BJ (cell line): ENCODE measurements around the gene CELSR2. TPM values are rescaled to one million over a fixed set of nuclear protein-coding genes. Genes with fewer than 3 reads are reported as not detected.

ENCODE experiments used
- CTCF ChIA-PET: fragments of 350-600 bp; formaldehyde crosslinking; extraction: SDS; loops from one replicate; lab custom pipeline; 2021; ENCODE audit warnings: antibody characterized with exemption, inconsistent platforms; lab: Yijun Ruan, JAX
- POLR2A ChIA-PET: fragments of 300-600 bp; sonication (Branson Sonifier 250); formaldehyde crosslinking; extraction: SDS; loops from one replicate; lab custom pipeline; 2021; ENCODE audit warnings: antibody characterized with exemption; lab: Charles Lee
- DNase-seq: peaks from one replicate; pipeline ENCODE4 v3.0.0-alpha.2; 2011; ENCODE audit warnings: low read depth
- H3K27me3 ChIP-seq: 2 replicates; pipeline ENCODE4 v1.6.0; 2011; ENCODE audit warnings: low read length; ENCODE audit not compliant: control insufficient read depth, insufficient read depth
- H3K36me3 ChIP-seq: 2 replicates; pipeline ENCODE4 v1.5.1; 2011; ENCODE audit warnings: low read length; ENCODE audit not compliant: control insufficient read depth, insufficient read depth
- H3K4me3 ChIP-seq: 2 replicates; pipeline ENCODE4 v1.5.1; 2011; ENCODE audit warnings: low read depth, mild to moderate bottlenecking, control low read depth, low read length
- CTCF ChIP-seq: IDR thresholded peaks from 2 replicates; pipeline ENCODE4 v1.5.1; 2011; ENCODE audit warnings: low read depth, mild to moderate bottlenecking, control low read depth, inconsistent platforms, low read length, moderate library complexity; ENCODE audit not compliant: insufficient read depth
- polyA plus RNA-seq: library from polyadenylated mRNA; depleted of rRNA; stranded (reverse); fragments of >200 nt; gene quantifications from 2 replicates; pipeline ENCODE4 v1.2.3, GENCODE V29; 2011

CELSR2 gene
- polyA plus RNA-seq, 1 experiment: 0.98 TPM

- H3K4me3 ChIP-seq: no peak overlapping the region
- ChIA-PET POLR2A (interaction anchor here (0.6 kb wide), 1 partner anchor 828 kb away, joined by 18 read pairs; the partner anchor contains the start of gene STRIP1), CTCF (interaction anchor here (1.4 kb wide), 1 partner anchor 12 kb away, joined by 3 read pairs; no protein-coding TSS in a partner anchor)
- no peaks in the 10 kb centered on the region for H3K27me3 ChIP-seq
- no peaks in the 10 kb centered on the region for H3K36me3 ChIP-seq
- DNase-seq: no peak
- TF ChIP-seq CTCF: no peak
Observed at GRCh38 chr1:109206339-109206738, 43.0 kb upstream of the CELSR2 start.

- no peak overlapping the region for H3K4me3 ChIP-seq
- ChIA-PET CTCF (interaction anchor here (1.0 to 2.5 kb wide), 2 partner anchors 9 to 95 kb away, joined by 3 to 14 read pairs; a partner anchor contains a TSS), POLR2A (no interaction called here)
- DNase-seq: no peak
- H3K36me3 ChIP-seq: no peaks in the 10 kb centered on the region
- no peaks in the 10 kb centered on the region for H3K27me3 ChIP-seq
- TF ChIP-seq CTCF: no peak
Observed at GRCh38 chr1:109207467-109208103, 41.8 kb upstream of the CELSR2 start.

- Histone ChIP-seq H3K36me3 (no peaks in the 10 kb centered on the region), H3K4me3 (no peak overlapping the region), H3K27me3 (no peaks in the 10 kb centered on the region)
- CTCF ChIA-PET: interaction anchor here (1.0 to 2.5 kb wide), 2 partner anchors 10 to 96 kb away, joined by 3 to 14 read pairs; a partner anchor contains a TSS
- no peak for TF ChIP-seq CTCF
- POLR2A ChIA-PET: no interaction called here
- DNase-seq: no peak
Observed at GRCh38 chr1:109208394-109208793, 40.9 kb upstream of the CELSR2 start.

GRCh38 chr1:109208836-109209463 is 40.4 kb upstream of the CELSR2 start:
- Histone ChIP-seq H3K36me3 (no peaks in the 10 kb centered on the region), H3K4me3 (no peak overlapping the region), H3K27me3 (no peaks in the 10 kb centered on the region)
- DNase-seq: no peak
- TF ChIP-seq CTCF: no peak
- POLR2A ChIA-PET: no interaction called here
- CTCF ChIA-PET: interaction anchor here (2.5 kb wide), 1 partner anchor 10 kb away, joined by 14 read pairs; no protein-coding TSS in a partner anchor

- CTCF ChIA-PET: interaction anchor here (0.8 to 7.1 kb wide), 3 partner anchors 10 to 21 kb away, joined by 3 to 48 read pairs (median 3); no protein-coding TSS in a partner anchor
- no peak for TF ChIP-seq CTCF
- no peaks in the 10 kb centered on the region for H3K36me3 ChIP-seq
- H3K27me3 ChIP-seq: no peaks in the 10 kb centered on the region
- POLR2A ChIA-PET: no interaction called here
- no peak for DNase-seq
- no peak overlapping the region for H3K4me3 ChIP-seq
Observed at GRCh38 chr1:109210058-109210457, 39.3 kb upstream of the CELSR2 start.
